Measurements from ENCODE around the gene C4orf50.

DNA sequence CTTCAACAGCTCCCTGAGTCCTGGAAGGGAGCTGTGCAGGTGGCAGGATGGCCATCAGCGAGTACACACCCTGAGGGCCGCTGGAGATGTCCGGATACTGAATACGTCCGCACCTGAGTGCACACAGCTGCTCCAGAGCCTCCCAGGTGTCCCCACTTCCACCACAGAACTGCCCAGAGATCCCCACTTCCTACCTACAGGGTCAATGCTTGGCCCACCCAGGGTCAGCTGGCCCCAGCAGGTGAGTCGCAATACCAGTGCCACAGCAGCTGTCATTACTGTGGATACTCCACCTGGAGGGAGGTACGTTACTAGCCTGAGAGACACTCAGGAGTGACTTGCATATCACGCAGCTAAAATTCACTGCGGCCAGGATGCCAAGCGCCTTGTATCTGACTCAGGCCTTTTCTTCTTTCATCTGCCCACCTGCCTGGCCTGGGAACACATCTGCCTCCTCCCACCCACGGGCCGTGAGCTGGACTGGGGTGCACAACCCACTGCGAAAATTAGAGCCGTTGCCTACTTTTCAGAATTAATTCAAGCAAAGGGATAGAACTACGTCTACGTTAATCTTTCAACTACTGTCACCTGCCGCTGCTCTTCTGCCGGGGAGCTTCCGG is 9.4 kb downstream of the C4orf50 start:
- TF ChIP-seq, protein P1, sequence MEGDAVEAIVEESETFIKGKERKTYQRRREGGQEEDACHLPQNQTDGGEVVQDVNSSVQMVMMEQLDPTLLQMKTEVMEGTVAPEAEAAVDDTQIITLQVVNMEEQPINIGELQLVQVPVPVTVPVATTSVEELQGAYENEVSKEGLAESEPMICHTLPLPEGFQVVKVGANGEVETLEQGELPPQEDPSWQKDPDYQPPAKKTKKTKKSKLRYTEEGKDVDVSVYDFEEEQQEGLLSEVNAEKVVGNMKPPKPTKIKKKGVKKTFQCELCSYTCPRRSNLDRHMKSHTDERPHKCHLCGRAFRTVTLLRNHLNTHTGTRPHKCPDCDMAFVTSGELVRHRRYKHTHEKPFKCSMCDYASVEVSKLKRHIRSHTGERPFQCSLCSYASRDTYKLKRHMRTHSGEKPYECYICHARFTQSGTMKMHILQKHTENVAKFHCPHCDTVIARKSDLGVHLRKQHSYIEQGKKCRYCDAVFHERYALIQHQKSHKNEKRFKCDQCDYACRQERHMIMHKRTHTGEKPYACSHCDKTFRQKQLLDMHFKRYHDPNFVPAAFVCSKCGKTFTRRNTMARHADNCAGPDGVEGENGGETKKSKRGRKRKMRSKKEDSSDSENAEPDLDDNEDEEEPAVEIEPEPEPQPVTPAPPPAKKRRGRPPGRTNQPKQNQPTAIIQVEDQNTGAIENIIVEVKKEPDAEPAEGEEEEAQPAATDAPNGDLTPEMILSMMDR (conservative IDR thresholded peaks at IDR 0.05; ENCODE audit: low read depth in 2 of 2): no peak
- TF ChIP-seq, protein P2, sequence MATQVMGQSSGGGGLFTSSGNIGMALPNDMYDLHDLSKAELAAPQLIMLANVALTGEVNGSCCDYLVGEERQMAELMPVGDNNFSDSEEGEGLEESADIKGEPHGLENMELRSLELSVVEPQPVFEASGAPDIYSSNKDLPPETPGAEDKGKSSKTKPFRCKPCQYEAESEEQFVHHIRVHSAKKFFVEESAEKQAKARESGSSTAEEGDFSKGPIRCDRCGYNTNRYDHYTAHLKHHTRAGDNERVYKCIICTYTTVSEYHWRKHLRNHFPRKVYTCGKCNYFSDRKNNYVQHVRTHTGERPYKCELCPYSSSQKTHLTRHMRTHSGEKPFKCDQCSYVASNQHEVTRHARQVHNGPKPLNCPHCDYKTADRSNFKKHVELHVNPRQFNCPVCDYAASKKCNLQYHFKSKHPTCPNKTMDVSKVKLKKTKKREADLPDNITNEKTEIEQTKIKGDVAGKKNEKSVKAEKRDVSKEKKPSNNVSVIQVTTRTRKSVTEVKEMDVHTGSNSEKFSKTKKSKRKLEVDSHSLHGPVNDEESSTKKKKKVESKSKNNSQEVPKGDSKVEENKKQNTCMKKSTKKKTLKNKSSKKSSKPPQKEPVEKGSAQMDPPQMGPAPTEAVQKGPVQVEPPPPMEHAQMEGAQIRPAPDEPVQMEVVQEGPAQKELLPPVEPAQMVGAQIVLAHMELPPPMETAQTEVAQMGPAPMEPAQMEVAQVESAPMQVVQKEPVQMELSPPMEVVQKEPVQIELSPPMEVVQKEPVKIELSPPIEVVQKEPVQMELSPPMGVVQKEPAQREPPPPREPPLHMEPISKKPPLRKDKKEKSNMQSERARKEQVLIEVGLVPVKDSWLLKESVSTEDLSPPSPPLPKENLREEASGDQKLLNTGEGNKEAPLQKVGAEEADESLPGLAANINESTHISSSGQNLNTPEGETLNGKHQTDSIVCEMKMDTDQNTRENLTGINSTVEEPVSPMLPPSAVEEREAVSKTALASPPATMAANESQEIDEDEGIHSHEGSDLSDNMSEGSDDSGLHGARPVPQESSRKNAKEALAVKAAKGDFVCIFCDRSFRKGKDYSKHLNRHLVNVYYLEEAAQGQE (IDR thresholded peaks at IDR 0.05; ENCODE audit: unreplicated experiment): no peak
- TF ChIP-seq, protein P3, sequence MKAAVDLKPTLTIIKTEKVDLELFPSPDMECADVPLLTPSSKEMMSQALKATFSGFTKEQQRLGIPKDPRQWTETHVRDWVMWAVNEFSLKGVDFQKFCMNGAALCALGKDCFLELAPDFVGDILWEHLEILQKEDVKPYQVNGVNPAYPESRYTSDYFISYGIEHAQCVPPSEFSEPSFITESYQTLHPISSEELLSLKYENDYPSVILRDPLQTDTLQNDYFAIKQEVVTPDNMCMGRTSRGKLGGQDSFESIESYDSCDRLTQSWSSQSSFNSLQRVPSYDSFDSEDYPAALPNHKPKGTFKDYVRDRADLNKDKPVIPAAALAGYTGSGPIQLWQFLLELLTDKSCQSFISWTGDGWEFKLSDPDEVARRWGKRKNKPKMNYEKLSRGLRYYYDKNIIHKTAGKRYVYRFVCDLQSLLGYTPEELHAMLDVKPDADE (IDR thresholded peaks at IDR 0.05): no peak
- no peak for TF ChIP-seq EZH2 (IDR thresholded peaks at IDR 0.05; ENCODE audit: low read depth, unreplicated experiment)
- no peak for TF ChIP-seq POLR2AphosphoS5 (IDR thresholded peaks at IDR 0.05; ENCODE audit: low read depth)
- TF ChIP-seq ZNF331 (CRISPR knock-in tag; IDR thresholded peaks at IDR 0.05; ENCODE audit: low read depth): no peak
- TF ChIP-seq EZH2phosphoT487 (IDR thresholded peaks at IDR 0.05; ENCODE audit: unreplicated experiment): no peak
- no peak for TF ChIP-seq CREB1 (CRISPR knock-in tag; IDR thresholded peaks at IDR 0.05; ENCODE audit: low read depth)

Data from GM23338 (cell line).